GM18868 (cell line): ENCODE results near the gene ATF7.

Experiments used
- ATAC-seq: cut with Tn5 transposase; IDR thresholded peaks from one replicate; pipeline ENCODE4 v1.9.1; 2021; ENCODE audit warnings: mild to moderate bottlenecking, moderate library complexity; ENCODE audit not compliant: unreplicated experiment

Gene ATF7

DNA sequence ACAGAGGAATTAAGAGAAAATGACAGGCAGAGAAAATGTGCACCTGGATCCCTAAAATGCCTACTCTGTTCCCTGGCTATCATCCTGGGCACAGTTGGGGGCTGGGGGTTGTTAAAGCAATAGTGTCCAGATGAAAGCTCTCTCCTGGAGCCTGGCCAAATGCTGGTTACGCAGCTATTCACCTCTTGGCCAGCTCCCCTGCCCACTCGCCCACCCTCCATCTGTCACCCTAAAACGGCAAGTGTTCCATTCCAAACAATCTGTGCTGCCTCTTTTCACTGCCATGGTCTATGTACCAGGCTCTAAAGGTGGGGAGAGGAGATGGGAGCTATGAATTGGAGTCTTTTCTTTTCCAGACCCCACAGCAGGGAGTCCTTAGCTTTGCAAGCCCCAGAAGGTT lies 94.2 kb downstream of the ATF7 start:
- ATAC-seq: no peak

- ATAC-seq: no peak
Observed at GRCh38 chr12:53530920-53531319, 95.3 kb downstream of the ATF7 start.

DNA sequence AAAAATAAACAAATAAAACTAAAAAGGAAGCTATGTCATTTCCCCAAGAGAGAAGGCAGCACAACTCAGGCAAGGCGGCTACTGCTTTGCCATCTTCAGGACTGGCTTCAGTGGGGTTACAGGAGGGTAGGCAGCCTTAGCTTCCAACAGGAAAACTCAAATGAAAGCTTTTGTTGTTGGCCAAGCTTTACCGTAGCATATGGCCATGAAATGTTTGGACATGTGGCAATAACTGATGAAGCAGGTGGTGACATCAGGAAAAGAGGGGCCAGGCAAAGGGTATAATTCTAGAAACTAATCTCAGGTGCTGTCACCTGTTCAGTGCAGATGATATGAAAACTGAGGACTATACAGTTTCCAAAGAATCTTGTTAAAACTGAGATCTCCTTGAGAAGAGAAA lies 96.1 kb downstream of the ATF7 start:
- ATAC-seq: no peak

GRCh38 chr12:53524476-53524875 lies 101.7 kb downstream of the ATF7 start:
- no peak for ATAC-seq

DNA sequence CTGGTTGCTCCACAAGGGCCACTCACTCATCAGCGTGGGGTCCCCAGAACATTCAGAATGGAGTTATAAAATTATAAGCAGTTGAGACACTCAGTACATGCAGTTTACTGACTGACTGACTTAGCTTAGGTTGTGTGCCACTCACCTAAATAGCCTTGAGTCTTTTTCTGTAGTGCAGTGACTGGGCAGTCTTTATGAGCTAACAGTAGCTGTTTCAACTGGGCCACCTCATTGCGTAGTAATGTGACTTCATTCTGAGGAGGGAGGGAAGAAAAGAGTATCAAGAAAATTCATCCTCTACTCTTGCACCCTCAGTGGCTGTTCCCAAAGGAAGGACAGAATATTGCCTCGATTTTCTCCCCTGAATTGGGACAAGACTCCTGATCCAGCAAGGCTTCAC lies 103.1 kb downstream of the ATF7 start:
- ATAC-seq: no peak

GRCh38 chr12:53518381-53518780 lies 107.8 kb downstream of the ATF7 start:
- ATAC-seq: no peak

DNA sequence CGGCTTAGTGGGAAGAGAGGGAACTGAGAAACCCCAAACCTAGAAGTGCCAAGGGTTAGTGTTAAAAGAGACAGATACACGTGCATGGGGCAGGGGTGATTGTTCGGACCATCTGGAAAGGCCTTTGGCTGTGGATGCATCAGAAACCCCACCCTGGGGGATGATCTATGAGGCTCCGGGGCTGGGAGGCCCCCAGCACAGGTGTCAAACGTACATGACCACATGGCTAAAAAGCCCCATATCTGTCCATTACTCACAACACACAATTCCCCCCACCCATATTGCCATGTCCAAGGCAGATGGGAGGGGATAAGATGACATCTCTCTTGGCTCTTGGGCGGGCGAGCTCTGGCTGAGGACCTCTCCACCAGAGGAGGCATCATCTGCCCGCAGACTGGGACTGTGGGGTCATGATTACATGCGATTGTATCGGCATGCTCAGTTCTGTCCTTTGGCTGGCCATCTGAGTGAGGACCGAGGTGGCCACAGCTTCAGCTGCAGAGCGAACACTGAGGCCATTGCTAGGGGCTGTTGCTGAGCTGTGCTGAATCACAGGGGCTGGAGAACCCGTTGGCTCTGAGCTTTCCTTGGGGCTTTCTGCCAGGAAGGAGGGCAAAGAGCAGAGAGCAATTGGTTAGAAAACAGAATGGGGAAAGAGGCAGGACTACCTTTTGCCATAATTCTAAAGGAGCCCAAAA lies 109.3 kb downstream of the ATF7 start:
- no peak for ATAC-seq

- ATAC-seq: no peak
Observed at GRCh38 chr12:53515291-53515680, 110.9 kb downstream of the ATF7 start.

- ATAC-seq: no peak
Observed at GRCh38 chr12:53514628-53515290, 111.4 kb downstream of the ATF7 start.

GRCh38 chr12:53513712-53514410 lies 112.3 kb downstream of the ATF7 start:
- ATAC-seq: no peak

DNA sequence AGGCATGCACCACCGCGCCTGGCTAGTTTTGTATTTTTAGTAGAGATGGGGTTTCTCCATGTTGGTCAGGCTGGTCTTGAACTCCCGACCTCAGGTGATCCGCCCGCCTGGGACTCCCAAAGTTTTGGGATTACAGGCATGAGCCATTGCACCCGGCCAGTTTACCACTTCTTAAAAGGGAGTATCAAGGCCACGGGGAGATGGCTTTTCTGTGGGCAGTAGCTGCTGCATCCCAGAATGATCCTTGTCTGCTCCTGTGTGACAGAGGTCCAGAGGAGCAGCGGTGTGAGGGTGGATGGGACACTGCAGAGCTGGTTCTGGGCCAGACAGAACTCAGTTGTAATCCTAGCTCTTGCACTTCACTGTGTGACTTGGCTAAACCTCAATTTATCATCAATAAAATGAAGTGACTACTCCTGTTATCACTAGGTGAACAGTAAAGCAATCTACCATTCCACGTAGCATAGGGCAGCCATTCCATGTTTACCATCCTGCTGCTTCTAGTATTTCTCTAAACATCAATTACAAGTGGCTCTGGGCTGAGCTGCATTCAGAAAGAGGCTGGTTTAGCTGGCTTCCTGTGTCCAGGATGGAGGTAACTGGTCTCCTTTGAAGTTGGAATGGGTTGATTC lies 115.9 kb downstream of the ATF7 start:
- no peak for ATAC-seq

DNA sequence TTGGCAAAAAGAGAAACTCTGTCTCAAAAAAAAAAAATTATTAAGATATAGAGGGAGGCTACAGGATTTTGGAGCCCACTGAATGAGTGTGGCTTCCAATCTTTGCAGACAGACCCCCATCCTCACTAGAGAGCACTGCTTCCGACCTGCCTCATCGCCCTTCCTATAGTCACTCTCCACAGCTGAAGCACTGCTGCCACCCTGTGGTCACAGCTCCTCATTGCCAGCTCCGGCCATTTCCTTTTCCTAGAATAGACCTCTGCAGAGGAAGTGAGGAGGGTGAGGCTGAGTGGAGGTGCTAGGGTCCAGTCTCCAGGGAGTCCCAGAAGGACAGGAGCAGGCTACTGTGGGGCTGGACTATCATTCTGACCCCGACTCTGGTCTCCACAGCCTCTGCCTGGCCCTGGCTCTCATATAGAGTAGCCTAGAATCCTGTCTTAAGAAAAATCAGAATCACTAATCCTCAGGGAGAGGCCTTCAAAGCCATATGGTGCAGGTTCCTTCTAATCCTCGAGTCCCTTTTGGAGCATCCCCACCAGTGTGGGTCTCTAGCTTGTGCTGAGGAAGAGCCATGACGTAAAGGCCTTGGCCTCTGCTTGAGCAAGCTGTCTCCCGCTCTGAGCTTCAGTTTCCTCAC lies 117.5 kb downstream of the ATF7 start:
- ATAC-seq: peak; percentile 86

DNA sequence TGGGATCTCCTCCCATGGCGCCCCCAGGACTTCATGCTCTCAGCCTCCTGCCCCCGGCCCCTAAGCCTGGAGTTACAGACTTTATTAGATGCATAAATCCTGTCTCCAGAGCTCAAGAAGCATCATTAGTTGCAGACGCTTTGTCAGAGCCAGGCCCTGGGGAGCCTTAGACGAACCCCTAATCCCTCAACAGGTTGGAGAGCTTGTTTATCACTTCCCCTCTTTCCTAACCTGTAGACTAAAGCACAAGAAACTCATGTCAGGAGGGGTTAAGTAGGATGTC lies 118.6 kb downstream of the ATF7 start:
- no peak for ATAC-seq

- no peak for ATAC-seq
Observed at GRCh38 chr12:53506881-53507602, 119.1 kb downstream of the ATF7 start, which contains the start of gene NPFF. Gene NPFF (minus strand): TSS chr12:53507484. CDS start chr12:53507474, 10 bp downstream.

DNA sequence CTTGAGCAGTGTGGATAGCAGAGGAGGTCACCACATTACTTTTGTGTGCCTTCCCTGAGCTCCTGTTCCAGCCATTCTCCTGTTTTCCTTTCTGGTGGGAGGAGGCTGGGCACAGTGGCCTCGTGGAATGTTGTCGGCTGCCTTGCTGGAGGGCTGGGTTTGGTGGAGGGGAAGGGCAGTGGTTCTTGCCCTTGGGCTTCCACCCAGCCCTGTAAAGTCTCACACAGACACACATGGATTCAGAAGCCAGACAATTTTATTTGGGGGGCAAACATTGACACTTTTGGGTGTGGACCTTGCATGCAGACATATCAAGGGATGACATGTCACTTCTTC lies 119.8 kb downstream of the ATF7 start:
- no peak for ATAC-seq

DNA sequence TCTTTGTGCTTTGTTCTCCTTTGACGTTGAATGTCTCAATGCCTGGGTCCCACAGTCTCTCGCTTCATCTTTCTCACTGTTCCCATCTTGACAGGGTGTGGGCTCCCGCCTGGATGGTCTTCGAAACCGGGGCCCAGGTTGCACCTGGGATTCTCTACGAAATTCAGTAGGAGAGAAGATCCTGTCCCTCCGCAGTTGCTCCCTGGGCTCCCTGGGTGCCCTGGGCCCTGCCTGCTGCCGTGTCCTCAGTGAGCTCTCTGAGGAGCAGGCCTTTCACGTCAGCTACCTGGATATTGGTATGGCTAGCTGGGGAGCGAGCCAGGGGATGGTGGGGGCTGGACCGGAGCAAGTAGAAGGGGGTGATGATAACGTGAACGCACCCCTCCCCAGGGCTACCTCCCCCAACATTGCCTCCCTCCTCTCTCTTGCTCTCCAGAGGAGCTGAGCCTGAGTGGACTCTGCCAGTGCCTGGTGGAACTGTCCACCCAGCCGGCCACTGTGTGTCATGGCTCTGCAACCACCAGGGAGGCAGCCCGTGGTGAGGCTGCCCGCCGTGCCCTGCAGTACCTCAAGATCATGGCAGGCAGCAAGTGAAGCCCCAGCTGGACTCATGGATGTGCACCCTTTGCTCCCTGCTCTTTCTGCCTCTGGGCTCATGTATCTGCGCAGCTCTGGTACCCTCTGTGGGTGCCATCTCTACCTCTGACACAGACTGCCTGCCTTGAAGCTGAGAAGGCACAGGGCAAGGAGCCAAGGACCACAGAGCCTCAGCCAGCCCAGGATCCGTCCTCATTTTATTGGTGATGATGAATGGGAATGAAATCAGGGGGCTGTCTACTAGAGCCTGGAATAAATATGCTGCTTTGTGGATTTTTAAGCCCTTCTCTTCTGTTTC lies 120.4 kb downstream of the ATF7 start:
- ATAC-seq: no peak

DNA sequence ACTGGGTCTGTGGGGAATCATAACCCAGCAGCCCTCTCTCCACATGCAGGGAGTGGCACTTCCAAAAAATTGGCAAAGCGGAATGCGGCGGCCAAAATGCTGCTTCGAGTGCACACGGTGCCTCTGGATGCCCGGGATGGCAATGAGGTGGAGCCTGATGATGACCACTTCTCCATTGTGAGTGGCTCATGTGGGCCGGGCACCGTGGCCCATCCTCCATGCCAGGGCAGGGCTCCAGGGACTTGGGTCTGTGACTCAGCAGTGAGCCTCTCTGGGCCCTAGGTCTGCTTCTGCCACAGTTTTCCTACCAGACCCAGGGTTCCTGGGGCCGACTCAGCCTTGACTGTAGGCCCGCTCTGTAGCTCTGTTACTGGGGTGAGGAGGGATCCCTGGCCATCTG lies 121.1 kb downstream of the ATF7 start:
- no peak for ATAC-seq

DNA sequence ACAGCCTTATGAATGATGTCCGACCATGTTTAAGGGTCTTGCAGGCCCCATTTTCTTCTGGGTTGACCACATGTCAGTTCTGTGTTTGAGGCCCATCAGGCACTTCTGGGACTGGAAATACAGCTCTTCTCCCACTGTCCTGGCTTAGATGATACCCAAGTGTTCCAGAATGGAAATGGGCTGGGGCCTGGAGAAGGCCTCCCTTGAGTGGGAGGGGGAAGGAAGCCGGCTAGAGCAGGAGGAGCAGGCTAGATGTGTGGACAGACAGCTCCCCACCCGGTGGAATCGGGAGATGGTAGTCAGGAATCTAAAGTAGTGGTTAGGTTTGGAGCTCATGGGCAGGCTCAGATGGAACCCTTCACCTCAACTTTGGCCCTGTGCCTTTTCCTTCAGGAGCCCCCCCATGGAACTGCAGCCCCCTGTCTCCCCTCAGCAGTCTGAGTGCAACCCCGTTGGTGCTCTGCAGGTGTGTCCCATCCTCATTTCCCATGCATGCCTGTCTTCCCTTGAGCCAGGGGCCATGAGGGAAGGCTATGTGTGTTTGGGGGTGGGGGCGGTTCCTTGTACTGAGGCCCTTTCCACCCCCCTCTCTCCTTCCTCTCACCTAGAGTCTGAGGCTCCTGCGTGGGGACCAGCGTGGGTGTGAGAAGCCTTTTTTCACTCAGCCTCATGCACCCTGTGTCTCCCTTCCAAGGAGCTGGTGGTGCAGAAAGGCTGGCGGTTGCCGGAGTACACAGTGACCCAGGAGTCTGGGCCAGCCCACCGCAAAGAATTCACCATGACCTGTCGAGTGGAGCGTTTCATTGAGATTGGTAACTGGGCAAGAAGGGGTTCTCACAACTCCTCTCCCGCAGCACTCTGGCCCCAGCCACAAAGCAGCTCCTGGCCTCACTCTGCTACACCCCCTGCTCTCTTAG lies 121.9 kb downstream of the ATF7 start:
- no peak for ATAC-seq
